Stimulated activated CD4-positive, alpha-beta T cell treated with anti-CD3 and anti-CD28 coated beads, Interleukin-15, amount 100 ng/mL, for 24 hours (primary cell): Measurements from ENCODE around the gene RBKS.
A peak's percentile ranks its signal among the peaks of the same experiment; 100 is the strongest.

Experiments
- DNase-seq: peaks from one replicate; pipeline ENCODE4 v3.0.0-alpha.2; 2020

The RBKS gene

GRCh38 chr2:27828305-27828704, 61.9 kb downstream of the RBKS start:
- no peak for DNase-seq

- DNase-seq, result no peak
Observed at GRCh38 chr2:27824401-27824800, 65.8 kb downstream of the RBKS start.

- no peak for DNase-seq
Observed at GRCh38 chr2:27823569-27823968, 66.6 kb downstream of the RBKS start.

- DNase-seq, result no peak
Observed at GRCh38 chr2:27823135-27823534, 67.1 kb downstream of the RBKS start.

- DNase-seq, result no peak
Observed at GRCh38 chr2:27822049-27822448, 68.1 kb downstream of the RBKS start.

GRCh38 chr2:27815860-27816438, 74.2 kb downstream of the RBKS start:
- DNase-seq, result no peak

- no peak for DNase-seq
Observed at GRCh38 chr2:27814758-27815157, 75.4 kb downstream of the RBKS start.

GRCh38 chr2:27811768-27812167, 78.4 kb downstream of the RBKS start:
- DNase-seq, result no peak

- DNase-seq, result no peak
Observed at GRCh38 chr2:27810455-27810854, 79.7 kb downstream of the RBKS start.

- DNase-seq, result no peak
Observed at GRCh38 chr2:27809761-27810241, 80.4 kb downstream of the RBKS start.

GRCh38 chr2:27808984-27809383, 81.2 kb downstream of the RBKS start:
- no peak for DNase-seq

- no peak for DNase-seq
Observed at GRCh38 chr2:27808418-27808817, 81.8 kb downstream of the RBKS start.

- DNase-seq, result peak; percentile 23
Observed at GRCh38 chr2:27807476-27807875, 82.7 kb downstream of the RBKS start.

- no peak for DNase-seq
Observed at GRCh38 chr2:27806311-27807059, 83.7 kb downstream of the RBKS start.

GRCh38 chr2:27805180-27805579, 85.0 kb downstream of the RBKS start:
- DNase-seq, result no peak

- no peak for DNase-seq
Observed at GRCh38 chr2:27804146-27804545, 86.0 kb downstream of the RBKS start.

GRCh38 chr2:27803046-27803445, 87.1 kb downstream of the RBKS start:
- no peak for DNase-seq

- DNase-seq, result no peak
Observed at GRCh38 chr2:27802547-27802946, 87.6 kb downstream of the RBKS start.

- no peak for DNase-seq
Observed at GRCh38 chr2:27800856-27801255, 89.3 kb downstream of the RBKS start.

- DNase-seq, result no peak
Observed at GRCh38 chr2:27799646-27800010, 90.6 kb downstream of the RBKS start.

GRCh38 chr2:27798948-27799645, 91.1 kb downstream of the RBKS start:
- DNase-seq, result no peak

GRCh38 chr2:27798486-27798885, 91.7 kb downstream of the RBKS start:
- no peak for DNase-seq

- DNase-seq, result no peak
Observed at GRCh38 chr2:27797841-27798240, 92.3 kb downstream of the RBKS start.
